ENCODE data around the gene AADACL4. TPM values are rescaled to one million over a fixed set of nuclear protein-coding genes. Genes with fewer than 3 reads are reported as not detected.

AADACL4 gene
- total and polyA plus RNA-seq, 3 experiments from 2014 or later: not detected

DNA sequence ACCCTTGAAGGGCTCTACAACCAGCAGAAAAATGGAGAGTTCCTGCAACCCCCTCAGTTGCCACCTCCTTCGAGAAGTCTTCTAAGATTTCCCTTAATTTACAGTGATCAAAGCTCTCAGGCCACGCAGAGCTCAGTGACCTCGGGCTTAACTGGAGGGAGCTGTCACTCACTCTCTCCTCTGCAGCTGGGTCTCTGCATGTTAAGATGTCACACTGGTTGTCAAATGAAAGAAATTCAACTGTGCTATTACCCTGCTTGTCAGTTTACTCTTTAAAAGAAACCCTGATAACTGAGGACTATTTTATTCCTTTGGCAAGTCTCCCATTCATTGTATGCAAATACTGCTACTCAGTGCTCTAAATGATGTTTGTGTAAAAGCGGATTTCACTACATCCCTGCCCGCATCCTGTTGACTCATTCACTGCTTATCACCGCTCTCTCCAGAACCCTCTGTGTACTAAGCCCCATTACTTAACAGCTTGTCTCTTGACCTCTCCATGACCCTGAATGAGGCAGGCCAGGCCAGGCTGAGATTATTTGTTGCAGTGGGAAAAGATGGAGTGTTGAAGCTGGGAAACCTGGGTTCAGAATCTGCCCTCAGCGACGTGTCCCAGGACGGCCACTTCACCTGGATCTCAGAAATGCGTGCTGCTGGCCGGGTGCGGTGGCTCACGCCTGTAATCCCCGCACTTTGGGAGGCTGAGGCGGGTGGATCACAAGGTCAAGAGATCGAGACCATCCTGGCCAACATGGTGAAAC lies 39.6 kb upstream of the AADACL4 start:
- Mint-ChIP-seq H3K4me1 (peaks cover 46 to 82% (median 59%) of the 10 kb centered on the region in 3 donors), H3K36me3 (peaks cover 8 to 29% (median 11%) of the 10 kb centered on the region in 3 donors), H3K27me3 (peaks cover 0 to 2% of the 10 kb centered on the region in 2 donors), H3K9me3 (peaks cover 0 to 4% (median 0%) of the 10 kb centered on the region in 5 donors), H3K27ac (peak overlapping the region; percentile 11 to 96 (median 74)), H3K4me3 (peak overlapping the region; percentile 31 to 80 (median 64))
- Histone ChIP-seq H3K27me3 (ENCODE audit: insufficient read depth, low read length, poor library complexity, severe bottlenecking) (no peaks in the 10 kb centered on the region), H3K4me1 (ENCODE audit: insufficient read depth, low read length) (peaks cover 60% of the 10 kb centered on the region), H3K27ac (ENCODE audit: low read depth, low read length) (peak overlapping the region; percentile 3), H3K4me3 (ENCODE audit: low read length) (no peak overlapping the region), H3K9me3 (ENCODE audit: low read length) (no peaks in the 10 kb centered on the region), H3K36me3 (ENCODE audit: insufficient read depth, low read length) (peaks cover 6% of the 10 kb centered on the region)
- CTCF ChIA-PET: interaction anchor here (0.6 to 5.4 kb wide), 6 partner anchors 14 to 197 kb away, joined by 3 to 124 read pairs (median 3); partner anchors contain the start of gene DHRS3
- POLR2A ChIA-PET: interaction anchor here (0.6 to 2.3 kb wide), 7 partner anchors 12 to 169 kb away, joined by 3 to 24 read pairs (median 6); partner anchors contain the start of gene DHRS3
- peak; percentile 43 to 76 (median 50) for DNase-seq

DNA sequence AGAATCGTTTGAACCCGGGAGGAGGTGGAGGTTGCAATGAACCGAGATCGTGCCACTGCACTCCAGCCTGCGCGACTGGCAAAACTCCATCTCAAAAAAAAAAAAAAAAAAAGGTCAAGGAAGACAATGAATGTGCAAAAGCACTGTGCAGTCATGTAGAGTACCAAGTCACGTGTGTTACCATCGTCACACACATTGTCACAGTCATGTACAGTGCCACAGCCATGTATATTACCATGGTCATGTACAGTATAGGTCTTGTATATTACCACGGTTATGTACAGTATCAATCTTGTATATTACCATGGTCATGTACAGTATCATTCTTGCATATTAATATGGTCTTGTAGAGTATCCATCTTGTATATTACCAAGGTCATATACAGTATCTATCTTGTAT lies 38.9 kb upstream of the AADACL4 start:
- no peak for DNase-seq
- Histone ChIP-seq H3K36me3 (ENCODE audit: insufficient read depth, low read length) (peaks cover 6% of the 10 kb centered on the region), H3K27ac (ENCODE audit: low read depth, low read length) (no peak overlapping the region), H3K4me1 (ENCODE audit: insufficient read depth, low read length) (peaks cover 55% of the 10 kb centered on the region), H3K9me3 (ENCODE audit: low read length) (no peaks in the 10 kb centered on the region), H3K27me3 (ENCODE audit: insufficient read depth, low read length, poor library complexity, severe bottlenecking) (no peaks in the 10 kb centered on the region), H3K4me3 (ENCODE audit: low read length) (no peak overlapping the region)
- POLR2A ChIA-PET: interaction anchor here (0.6 to 2.3 kb wide), 5 partner anchors 11 to 169 kb away, joined by 3 to 24 read pairs (median 10); partner anchors contain the start of gene DHRS3
- H3K4me1 Mint-ChIP-seq: peaks cover 46 to 82% (median 59%) of the 10 kb centered on the region in 3 donors
- H3K4me3 Mint-ChIP-seq: peak overlapping the region in 2 of 7 donors; percentile 11 to 16
- peaks cover 4 to 31% (median 11%) of the 10 kb centered on the region in 3 donors for H3K36me3 Mint-ChIP-seq
- CTCF ChIA-PET: interaction anchor here (1.0 to 5.4 kb wide), 4 partner anchors 13 to 197 kb away, joined by 3 to 124 read pairs (median 4); partner anchors contain the start of gene DHRS3
- peaks cover 0 to 2% of the 10 kb centered on the region in 2 donors for H3K27me3 Mint-ChIP-seq
- peak overlapping the region in 7 of 8 donors; percentile 9 to 96 (median 79) for H3K27ac Mint-ChIP-seq
- peaks cover 0 to 4% (median 0%) of the 10 kb centered on the region in 5 donors for H3K9me3 Mint-ChIP-seq

DNA sequence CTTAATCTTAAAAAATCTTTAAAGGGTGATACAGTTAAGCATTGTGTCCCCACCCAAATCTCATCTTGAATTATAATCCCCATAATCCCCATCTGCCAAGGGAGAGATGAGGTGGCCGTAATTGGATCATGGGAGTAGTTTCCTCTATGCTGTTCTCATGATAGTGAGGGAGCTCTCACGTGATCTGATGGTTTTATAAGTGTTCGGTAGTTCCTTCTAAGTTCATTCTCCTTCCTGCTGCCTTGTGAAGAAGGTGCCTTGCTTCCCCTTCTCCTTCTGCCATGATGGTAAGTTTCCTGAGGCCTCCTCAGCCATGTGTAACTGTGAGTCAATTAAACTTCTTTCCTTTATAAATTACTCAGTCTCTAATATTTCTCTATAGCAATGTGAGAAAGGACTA lies 36.6 kb upstream of the AADACL4 start:
- H3K27me3 ChIP-seq (ENCODE audit: insufficient read depth, low read length, poor library complexity, severe bottlenecking): no peaks in the 10 kb centered on the region
- Mint-ChIP-seq H3K4me1 (peaks cover 50 to 77% (median 61%) of the 10 kb centered on the region in 3 donors), H3K27me3 (peaks cover 0 to 2% of the 10 kb centered on the region in 2 donors), H3K4me3 (no peak overlapping the region), H3K36me3 (peaks cover 6 to 43% (median 11%) of the 10 kb centered on the region in 3 donors), H3K9me3 (peaks cover 0 to 4% (median 0%) of the 10 kb centered on the region in 5 donors), H3K27ac (peak overlapping the region in 7 of 8 donors; percentile 4 to 94 (median 84))
- peaks cover 40% of the 10 kb centered on the region for H3K4me1 ChIP-seq (ENCODE audit: insufficient read depth, low read length)
- no peak overlapping the region for H3K4me3 ChIP-seq (ENCODE audit: low read length)
- H3K27ac ChIP-seq (ENCODE audit: low read depth, low read length): no peak overlapping the region
- no peak for DNase-seq
- ChIA-PET CTCF (no interaction called here), POLR2A (no interaction called here)
- no peaks in the 10 kb centered on the region for H3K9me3 ChIP-seq (ENCODE audit: low read length)
- peaks cover 9% of the 10 kb centered on the region for H3K36me3 ChIP-seq (ENCODE audit: insufficient read depth, low read length)

DNA sequence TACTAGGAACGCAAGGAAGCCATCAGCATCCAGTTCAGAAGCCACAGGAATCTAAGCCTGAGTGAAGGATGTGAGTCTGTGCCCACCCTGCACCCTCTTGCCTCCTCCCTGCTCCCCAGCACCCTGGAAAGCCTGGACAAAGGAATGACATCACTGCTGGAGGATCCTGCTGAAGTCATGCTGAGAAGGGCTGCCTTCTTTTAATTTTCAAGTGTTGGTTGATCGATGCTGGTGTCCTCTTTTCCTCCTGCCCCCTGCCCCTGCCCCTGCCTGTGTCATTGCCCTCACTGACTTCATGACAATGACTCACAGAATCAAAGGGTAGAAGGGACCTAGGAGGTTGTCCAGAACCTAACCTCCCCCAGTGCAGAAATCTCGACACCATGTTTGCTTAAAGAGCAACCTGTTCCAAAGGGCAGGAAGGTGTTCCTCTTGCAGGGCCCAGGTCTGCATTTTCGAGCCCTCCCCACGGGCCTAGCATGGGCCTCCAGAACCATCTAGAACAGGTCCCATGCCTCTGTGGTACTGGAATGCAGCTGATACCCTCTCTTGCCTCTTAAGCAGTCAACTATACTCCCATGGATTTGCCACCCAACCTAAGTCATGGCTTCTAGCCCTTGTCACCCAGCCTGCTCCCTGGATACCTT lies 35.5 kb upstream of the AADACL4 start:
- Mint-ChIP-seq H3K27me3 (peaks cover 0 to 2% of the 10 kb centered on the region in 2 donors), H3K4me3 (no peak overlapping the region), H3K27ac (peak overlapping the region in 6 of 8 donors; percentile 46 to 94 (median 70)), H3K36me3 (peaks cover 11 to 51% (median 15%) of the 10 kb centered on the region in 3 donors), H3K4me1 (peaks cover 56 to 78% (median 65%) of the 10 kb centered on the region in 3 donors), H3K9me3 (peaks cover 0 to 4% (median 0%) of the 10 kb centered on the region in 5 donors)
- ChIA-PET POLR2A (no interaction called here), CTCF (interaction anchor here (1.0 kb wide), 1 partner anchor 12 kb away, joined by 3 read pairs; no protein-coding TSS in a partner anchor)
- Histone ChIP-seq H3K9me3 (ENCODE audit: low read length) (no peaks in the 10 kb centered on the region), H3K4me1 (ENCODE audit: insufficient read depth, low read length) (peaks cover 32% of the 10 kb centered on the region), H3K4me3 (ENCODE audit: low read length) (no peak overlapping the region), H3K27ac (ENCODE audit: low read depth, low read length) (no peak overlapping the region), H3K27me3 (ENCODE audit: insufficient read depth, low read length, poor library complexity, severe bottlenecking) (no peaks in the 10 kb centered on the region), H3K36me3 (ENCODE audit: insufficient read depth, low read length) (peaks cover 4% of the 10 kb centered on the region)
- DNase-seq: no peak

DNA sequence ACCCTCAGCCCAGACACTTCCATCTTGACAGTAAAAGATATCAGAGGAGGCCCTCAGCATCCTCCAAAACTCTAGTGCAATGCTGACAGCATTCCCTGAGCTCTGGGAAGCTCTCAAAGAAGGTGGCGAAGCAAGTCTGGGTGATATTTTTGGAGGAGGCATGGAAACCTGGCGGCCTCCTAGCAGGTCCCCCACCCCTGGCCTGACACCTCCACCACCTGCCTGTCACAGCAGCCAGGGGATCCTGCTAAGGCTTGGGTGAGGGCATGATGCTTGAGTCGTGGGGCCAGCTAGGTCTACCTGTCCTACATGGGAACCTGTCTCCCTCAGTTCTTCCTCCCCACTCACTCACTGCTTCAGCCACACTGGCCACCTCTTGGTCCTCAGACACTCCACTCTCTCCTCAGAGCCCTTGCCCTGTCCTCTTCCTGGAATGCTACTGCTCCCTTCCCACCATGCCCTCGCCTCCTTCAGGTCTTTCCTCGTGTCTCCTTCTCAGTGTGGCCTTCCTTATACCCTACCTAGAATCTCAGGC lies 34.3 kb upstream of the AADACL4 start:
- ChIA-PET CTCF (interaction anchor here (1.0 to 2.5 kb wide), 2 partner anchors 8 to 10 kb away, joined by 3 to 10 read pairs; no protein-coding TSS in a partner anchor), POLR2A (no interaction called here)
- no peaks in the 10 kb centered on the region for H3K27me3 Mint-ChIP-seq
- peaks cover 0 to 4% (median 0%) of the 10 kb centered on the region in 5 donors for H3K9me3 Mint-ChIP-seq
- Histone ChIP-seq H3K9me3 (ENCODE audit: low read length) (no peaks in the 10 kb centered on the region), H3K36me3 (ENCODE audit: insufficient read depth, low read length) (peaks cover 4% of the 10 kb centered on the region), H3K27me3 (ENCODE audit: insufficient read depth, low read length, poor library complexity, severe bottlenecking) (no peaks in the 10 kb centered on the region), H3K27ac (ENCODE audit: low read depth, low read length) (no peak overlapping the region), H3K4me1 (ENCODE audit: insufficient read depth, low read length) (peaks cover 31% of the 10 kb centered on the region), H3K4me3 (ENCODE audit: low read length) (no peak overlapping the region)
- no peak for DNase-seq
- no peak overlapping the region for H3K4me3 Mint-ChIP-seq
- H3K4me1 Mint-ChIP-seq: peaks cover 52 to 78% (median 61%) of the 10 kb centered on the region in 3 donors
- peak overlapping the region; percentile 18 to 87 (median 66) for H3K27ac Mint-ChIP-seq
- H3K36me3 Mint-ChIP-seq: peaks cover 11 to 50% (median 15%) of the 10 kb centered on the region in 3 donors

DNA sequence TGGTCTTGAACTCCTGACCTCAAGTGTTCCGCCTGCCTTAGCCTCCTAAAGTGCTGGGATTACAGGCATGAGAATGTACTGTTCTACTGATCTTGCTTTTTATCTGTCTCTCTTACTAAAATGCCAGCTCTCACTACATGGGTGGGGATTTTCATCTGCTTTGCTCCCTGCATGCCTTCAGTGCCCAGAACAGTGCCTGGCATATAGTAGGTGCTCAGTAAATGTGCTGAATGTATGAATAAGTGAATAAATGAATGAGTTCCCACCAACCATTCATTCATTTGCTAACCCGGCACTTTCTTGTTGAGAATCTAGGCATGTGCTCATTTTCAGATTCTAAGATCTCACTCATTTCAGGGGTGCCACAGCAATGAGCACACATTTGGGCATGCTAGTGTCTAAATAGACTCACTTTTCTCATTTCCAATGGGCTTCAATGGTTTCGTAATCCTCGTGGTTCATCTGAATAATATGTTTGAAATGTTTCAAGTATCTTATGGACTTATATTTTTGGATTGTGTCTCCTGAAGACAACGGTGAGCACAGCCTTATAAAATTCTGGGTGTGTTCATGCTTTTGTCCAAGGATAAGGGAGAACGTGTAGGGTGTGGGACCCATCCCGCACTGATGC lies 33.5 kb upstream of the AADACL4 start:
- no peaks in the 10 kb centered on the region for H3K27me3 Mint-ChIP-seq
- no peaks in the 10 kb centered on the region for H3K9me3 ChIP-seq (ENCODE audit: low read length)
- peaks cover 11 to 53% (median 15%) of the 10 kb centered on the region in 3 donors for H3K36me3 Mint-ChIP-seq
- ChIA-PET POLR2A (no interaction called here), CTCF (interaction anchor here (2.5 kb wide), 1 partner anchor 9 kb away, joined by 10 read pairs; no protein-coding TSS in a partner anchor)
- peaks cover 57 to 78% (median 64%) of the 10 kb centered on the region in 3 donors for H3K4me1 Mint-ChIP-seq
- peak overlapping the region in 5 of 8 donors; percentile 30 to 77 (median 38) for H3K27ac Mint-ChIP-seq
- peaks cover 0 to 4% (median 0%) of the 10 kb centered on the region in 5 donors for H3K9me3 Mint-ChIP-seq
- H3K4me3 ChIP-seq (ENCODE audit: low read length): no peak overlapping the region
- H3K27ac ChIP-seq (ENCODE audit: low read depth, low read length): no peak overlapping the region
- no peak for DNase-seq
- H3K4me1 ChIP-seq (ENCODE audit: insufficient read depth, low read length): peaks cover 31% of the 10 kb centered on the region
- H3K27me3 ChIP-seq (ENCODE audit: insufficient read depth, low read length, poor library complexity, severe bottlenecking): no peaks in the 10 kb centered on the region
- H3K36me3 ChIP-seq (ENCODE audit: insufficient read depth, low read length): peaks cover 7% of the 10 kb centered on the region
- peak overlapping the region in 1 of 7 donors; percentile 21 for H3K4me3 Mint-ChIP-seq

DNA sequence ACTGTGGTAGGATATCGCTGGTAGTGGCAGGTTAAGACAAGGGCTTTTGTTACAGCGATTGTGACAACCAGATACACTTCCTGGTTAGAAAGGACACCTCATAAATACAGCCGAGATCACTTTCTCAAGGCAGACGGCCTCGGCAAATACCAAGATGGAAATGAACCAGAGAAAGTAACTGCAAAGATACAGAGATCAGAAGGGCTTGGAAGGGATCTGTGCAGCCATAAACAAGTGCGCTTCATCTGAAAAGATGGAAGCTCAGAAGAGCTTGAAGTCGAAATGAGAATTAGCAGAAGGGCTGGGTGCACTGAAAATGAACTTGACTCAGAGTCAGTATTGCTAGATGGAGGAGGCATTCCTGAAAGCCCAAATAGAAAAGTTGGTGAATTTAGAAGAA lies 32.9 kb upstream of the AADACL4 start:
- POLR2A ChIA-PET: no interaction called here
- peak overlapping the region in 2 of 7 donors; percentile 21 to 45 for H3K4me3 Mint-ChIP-seq
- H3K27ac Mint-ChIP-seq: peak overlapping the region in 5 of 8 donors; percentile 30 to 77 (median 38)

More for the DNA sequence above, 32.9 kb upstream of the AADACL4 start:
- CTCF ChIA-PET: interaction anchor here (2.5 kb wide), 1 partner anchor 10 kb away, joined by 10 read pairs; no protein-coding TSS in a partner anchor
- Histone ChIP-seq H3K27me3 (ENCODE audit: insufficient read depth, low read length, poor library complexity, severe bottlenecking) (no peaks in the 10 kb centered on the region), H3K4me1 (ENCODE audit: insufficient read depth, low read length) (peaks cover 35% of the 10 kb centered on the region), H3K9me3 (ENCODE audit: low read length) (no peaks in the 10 kb centered on the region), H3K36me3 (ENCODE audit: insufficient read depth, low read length) (peaks cover 8% of the 10 kb centered on the region), H3K27ac (ENCODE audit: low read depth, low read length) (no peak overlapping the region), H3K4me3 (ENCODE audit: low read length) (no peak overlapping the region)
- H3K9me3 Mint-ChIP-seq: peaks cover 0 to 4% (median 0%) of the 10 kb centered on the region in 5 donors
- peaks cover 60 to 79% (median 69%) of the 10 kb centered on the region in 3 donors for H3K4me1 Mint-ChIP-seq
- no peaks in the 10 kb centered on the region for H3K27me3 Mint-ChIP-seq
- no peak for DNase-seq
- peaks cover 11 to 57% (median 15%) of the 10 kb centered on the region in 3 donors for H3K36me3 Mint-ChIP-seq

All from CD8-positive, alpha-beta memory T cell (primary cell).